Measurements from ENCODE around the gene LGALS13.

- TF ChIP-seq CTCF (IDR thresholded peaks at IDR 0.05) = no peak
- no peak for TF ChIP-seq POLR2A (IDR thresholded peaks at IDR 0.05)
Measured at GRCh38 chr19:39607021-39607420, 4.7 kb downstream of the LGALS13 start.
